Tongue (tissue), 2 donors: ENCODE measurements around the gene PDZRN4. TPM values are rescaled to one million over a fixed set of nuclear protein-coding genes. Genes with fewer than 3 reads are reported as not detected.
"Not testable (repeated sequence)": the region's sequence is repeated elsewhere in the genome, so short reads cannot be mapped to it uniquely, and the experiment has no call there.

Source experiments
- DNase-seq: peaks from one replicate; pipeline ENCODE4 v3.0.0-alpha.2; 2015
- total RNA-seq: library from RNA; depleted of rRNA; stranded (reverse); fragments of >200 nt; gene quantifications from one replicate; pipeline ENCODE4 v1.2.3, GENCODE V29; 2014

PDZRN4 gene
- total RNA-seq, 1 donor from 2014 or later: 2.7 TPM

DNA sequence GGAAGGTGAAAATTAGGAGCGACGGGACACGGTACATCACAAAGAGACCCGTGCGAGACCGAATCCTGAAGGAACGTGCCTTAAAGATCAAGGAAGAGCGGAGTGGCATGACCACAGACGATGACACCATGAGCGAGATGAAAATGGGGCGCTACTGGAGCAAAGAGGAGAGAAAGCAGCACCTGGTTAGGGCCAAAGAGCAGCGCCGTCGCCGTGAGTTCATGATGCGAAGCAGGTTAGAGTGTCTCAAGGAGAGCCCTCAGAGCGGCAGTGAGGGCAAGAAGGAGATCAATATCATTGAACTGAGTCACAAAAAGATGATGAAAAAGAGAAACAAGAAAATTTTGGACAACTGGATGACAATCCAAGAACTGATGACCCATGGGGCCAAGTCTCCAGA is 385.3 kb downstream of the PDZRN4 start:
- DNase-seq: no peak

DNA sequence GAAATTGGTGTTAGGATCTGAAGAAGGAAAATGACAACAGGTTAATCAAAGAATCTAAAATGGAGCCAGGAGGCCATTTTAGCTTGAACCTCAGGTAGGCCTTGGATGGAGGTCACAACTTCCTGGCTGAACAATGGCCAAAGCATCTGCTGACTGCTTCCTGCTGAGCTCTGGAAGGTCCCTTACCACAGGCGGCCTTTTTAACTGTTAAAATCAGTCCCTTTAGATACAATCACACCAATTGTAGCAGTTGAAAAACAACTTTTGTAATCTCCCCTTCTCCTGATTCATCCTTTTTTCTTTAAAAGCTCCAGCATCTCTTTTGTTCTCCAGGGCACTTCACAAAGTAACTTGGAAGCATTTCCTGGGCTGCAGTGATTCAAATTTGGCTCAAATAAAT is 388.8 kb downstream of the PDZRN4 start:
- DNase-seq: no peak

DNA sequence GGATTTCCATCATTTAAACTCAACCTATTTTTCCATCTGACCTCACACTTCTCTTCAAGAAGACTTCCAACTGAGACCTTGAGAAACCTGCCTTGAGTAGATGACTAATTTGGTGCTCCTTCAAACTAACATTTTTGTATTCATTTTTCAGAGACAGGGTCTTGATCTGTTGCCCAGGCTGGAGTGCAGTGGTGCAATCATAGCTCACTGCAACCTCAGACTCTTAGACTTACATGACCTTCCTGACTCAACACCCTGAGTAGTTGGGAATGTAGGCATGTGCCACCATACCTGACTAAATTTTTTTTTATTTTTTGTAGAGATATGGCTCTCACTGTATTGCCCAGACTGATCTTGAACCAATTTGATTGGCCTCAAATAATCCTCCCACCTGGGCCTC is 389.9 kb downstream of the PDZRN4 start:
- no peak for DNase-seq

DNA sequence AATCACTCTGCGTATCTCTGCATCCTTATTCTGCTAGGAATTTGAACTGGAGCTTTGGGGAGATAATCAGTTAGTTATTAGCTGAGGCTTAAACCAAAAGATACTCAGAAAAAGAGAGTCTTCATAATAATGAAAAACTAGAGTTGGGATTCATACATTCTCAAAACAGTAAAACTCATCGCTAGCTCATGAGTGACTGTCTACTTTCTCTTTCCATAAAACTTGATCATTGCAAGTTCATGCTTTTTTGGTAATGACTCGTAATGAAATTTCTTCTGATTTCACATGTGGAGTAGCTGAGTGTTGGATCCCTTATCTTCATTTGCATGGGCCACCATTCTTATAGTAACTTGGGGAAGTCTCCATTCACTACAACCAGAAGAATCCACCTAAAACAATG is 397.7 kb downstream of the PDZRN4 start:
- DNase-seq: no peak

DNA sequence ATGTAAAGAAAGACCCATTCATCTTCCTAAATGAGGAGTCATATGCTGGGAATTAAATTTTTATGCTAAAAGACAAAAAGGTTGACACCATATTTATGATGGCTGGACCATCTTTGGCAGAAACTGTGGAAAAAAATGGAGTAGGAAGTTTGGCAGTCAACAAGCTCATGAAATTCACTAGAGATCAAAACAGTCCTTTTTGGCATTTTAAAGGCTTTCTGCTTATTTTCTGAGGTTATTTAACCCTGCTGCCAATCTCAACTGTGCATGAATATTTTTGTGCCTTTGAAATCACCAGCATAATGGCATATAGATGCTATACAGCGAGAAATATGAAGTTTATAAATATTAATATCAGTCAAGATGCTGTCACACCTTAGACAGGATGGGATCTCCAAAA is 399.5 kb downstream of the PDZRN4 start:
- no peak for DNase-seq

DNA sequence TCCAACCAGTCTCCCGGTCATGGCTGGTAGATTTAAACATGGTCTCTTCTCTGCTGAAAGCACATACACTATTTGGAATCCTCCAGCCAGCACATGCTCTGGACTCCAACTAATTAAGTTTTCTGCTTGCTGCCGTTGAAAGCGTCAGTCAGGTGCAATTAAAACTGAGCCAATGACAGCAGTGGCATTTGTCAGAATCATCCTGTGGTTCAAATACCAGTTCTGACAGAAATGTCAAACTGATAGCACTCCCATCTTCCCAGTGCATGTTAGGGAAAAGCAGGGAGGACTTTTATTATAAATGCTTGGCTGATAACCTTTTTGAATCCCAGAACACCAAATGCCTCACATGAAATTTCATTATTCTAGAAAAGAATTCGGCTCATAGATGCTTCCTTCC is 401.8 kb downstream of the PDZRN4 start:
- no peak for DNase-seq

DNA sequence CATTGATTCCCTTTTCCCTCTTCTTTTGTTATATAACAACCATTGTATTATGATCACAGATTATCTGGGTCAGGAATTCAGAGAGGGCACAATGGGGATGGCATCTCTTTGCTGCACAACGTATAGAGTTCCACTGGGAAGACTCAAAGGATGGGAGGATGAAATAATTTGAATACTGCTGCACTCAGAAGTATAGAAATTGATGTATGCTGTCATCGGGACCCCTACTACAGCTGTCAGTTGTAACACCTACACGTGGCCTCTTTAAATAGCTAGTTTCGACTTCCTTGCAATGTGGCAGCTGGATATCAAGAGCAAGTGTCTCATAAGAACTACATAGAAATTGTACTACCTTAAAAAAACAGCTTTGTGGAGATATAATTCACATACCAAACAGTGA is 408.1 kb downstream of the PDZRN4 start:
- no peak for DNase-seq

DNA sequence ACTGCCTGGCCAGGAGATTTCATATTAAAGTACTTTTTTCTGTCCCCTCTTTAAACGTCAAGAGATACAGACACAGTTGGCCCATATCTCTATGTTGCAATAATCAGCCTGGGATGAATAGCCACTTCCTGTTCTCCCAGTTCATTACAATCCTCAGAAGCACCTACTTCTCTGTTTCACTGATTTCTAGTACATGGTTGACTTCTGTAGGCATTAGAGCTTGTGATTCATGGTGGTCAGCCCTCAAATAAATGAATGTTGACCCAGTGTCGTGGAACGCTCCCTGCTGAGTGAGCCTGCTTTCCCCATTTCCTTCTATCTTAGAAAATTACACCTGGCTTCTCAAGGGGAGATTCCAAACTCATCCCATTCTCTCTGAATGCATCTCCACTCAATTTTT is 416.7 kb downstream of the PDZRN4 start:
- DNase-seq: no peak

DNA sequence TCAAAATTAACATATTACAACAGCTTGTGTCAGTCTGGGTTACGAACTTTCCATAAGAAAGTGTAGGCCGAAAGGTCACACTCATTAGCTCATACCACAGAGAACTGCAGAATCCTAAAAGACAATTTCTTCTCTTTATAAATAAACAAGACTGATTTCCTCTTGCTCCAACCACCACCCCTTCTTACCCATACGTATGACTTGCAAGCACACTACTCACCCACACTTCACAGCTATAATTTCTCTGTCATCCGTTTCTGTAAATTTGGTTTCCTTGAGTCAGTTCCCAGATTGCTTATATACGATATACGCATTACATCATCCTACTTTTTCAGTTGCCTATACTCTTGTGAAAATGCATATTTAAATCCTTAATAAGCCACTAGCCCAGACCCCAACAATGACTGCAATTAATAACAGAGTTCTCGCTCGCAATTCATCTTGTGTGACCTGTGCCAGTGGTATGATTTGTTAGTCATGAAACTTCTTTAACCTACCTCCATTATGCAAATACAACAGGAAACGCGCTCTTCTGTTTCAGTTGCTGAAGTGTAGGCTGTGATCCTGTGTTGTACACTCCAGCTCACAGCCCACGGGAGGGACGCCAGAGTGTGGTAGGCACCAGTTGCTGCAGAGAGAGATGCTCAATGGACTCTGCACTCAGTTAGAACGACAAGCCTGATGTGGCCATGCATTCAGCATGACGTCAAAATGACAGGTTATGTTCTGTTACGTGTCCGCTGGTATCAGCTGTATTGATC is 417.6 kb downstream of the PDZRN4 start:
- no peak for DNase-seq

DNA sequence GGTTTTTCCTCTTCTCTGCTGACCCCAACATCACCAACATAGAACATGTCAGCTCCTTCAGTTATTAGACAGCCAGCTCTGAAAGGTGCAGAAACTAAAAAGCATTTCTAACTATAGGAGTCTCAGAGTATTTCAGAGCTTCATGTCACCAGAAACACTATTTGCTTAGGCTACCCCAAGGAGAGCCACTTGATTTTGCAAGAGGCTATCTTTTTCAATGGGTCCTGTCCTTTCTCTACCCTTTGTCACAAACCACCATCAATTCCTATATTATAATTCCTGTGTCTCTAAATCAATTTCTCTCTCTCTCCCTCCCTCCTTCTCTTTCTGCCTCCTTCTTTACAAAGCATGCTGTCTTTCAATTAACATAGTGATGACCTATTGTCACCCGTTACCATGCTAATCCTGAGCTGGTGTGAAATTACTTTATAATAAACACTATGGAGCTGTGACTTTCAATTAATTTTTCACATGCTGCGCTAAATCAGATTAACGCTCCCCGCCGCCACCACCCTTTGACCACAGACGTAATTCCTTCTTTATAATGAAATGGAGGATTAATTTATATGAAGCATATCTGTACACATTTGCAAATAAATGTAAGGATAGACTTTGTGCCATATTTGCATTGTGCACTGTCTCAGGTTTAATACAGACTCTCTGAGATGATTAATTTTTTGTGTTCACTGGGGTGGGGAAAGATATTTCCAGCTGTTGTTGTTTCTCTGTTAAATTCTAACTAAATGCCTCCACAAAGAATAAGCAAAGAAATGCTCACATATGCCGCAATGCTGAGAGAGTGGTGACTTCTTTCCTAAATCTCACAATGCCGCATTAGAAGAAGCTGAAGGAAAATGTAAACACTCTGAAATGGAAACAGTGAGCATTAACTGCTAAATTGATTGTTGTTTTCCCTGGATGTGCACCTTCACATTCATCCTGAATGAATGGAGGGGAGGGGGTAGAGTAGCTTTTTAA is 418.6 kb downstream of the PDZRN4 start:
- peak; percentile 9 for DNase-seq

DNA sequence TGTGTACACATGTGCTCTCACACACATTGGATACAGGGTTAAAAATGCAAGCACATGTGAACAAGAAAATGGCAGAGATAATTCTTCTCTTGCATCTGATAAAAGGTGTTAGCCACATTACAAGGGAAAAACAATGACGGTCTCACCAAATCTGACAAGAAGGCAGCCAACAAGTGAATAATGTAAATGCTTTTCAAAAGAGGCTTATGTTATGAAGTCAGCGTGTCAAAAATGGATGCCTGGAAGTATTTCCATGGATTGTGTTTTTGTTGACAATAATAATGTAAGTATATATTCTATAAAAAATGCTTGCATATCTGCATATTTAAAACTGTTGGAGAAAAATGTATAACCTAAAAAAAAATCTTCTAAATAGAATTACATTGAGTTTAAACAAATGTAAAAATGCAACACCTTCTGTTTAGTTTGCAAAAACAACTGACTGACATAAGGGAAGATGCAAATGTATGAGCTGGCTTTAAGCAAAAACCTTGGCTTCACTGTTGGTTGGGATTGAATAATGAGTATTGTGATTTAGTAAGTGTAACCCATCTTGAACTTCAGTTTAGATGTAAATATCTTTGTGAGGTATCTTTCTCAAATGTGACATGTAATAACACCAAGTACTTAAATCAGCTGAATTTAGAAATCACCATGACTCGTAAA is 424.9 kb downstream of the PDZRN4 start:
- DNase-seq: no peak

DNA sequence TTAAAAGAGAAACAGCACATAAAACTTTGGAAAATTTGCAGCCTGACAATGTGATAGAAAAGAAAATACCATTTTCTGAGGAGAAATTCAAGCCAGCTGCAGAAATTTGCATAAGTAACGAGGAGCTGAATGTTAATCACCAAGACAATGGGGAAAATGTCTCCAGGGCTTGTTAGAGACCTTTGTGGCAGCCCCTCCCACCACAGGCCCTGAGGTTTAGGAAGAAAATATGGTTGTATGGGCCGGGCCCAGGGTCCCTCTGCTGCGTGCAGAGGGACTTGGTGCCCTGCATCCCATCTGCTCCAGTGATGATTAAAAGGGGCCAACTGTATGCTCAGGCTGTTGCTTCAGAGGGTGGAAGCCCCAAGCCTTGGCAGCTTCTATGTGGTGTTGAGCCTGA is 427.1 kb downstream of the PDZRN4 start:
- not testable (repeated sequence) for DNase-seq

DNA sequence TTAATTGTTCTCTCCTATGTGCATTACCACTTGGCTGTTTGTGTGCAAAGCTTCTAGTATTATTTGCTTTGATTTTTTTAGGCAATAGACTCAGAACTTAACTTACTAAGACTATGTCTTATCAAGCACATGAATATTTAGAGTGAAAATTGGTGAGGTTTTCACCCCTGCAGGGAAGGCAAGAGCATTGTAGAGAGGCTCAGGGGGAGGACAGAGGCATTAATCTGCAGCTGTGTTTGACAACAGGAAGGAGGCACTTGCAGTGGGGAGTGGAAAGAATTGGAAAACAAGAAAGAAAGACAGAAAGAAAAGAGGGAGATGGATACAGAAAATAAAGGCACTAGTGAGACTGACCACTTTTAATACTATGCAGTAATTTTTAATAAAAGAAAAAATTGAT is 431.6 kb downstream of the PDZRN4 start:
- DNase-seq: no peak

DNA sequence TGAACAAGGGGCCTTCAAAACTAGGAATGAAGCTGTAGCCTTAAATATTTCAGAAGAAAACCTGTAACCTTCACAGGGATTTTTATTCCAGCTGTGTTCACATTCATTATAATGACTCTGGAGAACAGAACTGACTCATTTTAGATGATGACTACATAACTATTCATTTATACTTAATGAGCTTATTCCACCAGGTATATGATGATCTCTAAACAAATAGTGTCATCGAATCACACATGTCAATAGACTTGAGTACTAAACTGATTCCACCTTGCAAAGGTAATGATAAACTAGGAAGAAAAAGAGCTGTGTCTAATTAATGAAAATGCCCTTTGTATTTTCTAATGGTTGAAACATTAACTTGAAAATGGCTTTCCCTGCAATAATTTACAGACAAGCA is 433.2 kb downstream of the PDZRN4 start:
- no peak for DNase-seq
